Pancreas (tissue), 10 donors: ENCODE data around the gene DVL3. TPM values are rescaled to one million over a fixed set of nuclear protein-coding genes. Genes with fewer than 3 reads are reported as not detected.

Experiments used
- ATAC-seq, 4 donors: fragments of 200-7000 bp; cut with Tn5 transposase; one replicate each; pipeline versions ENCODE4 v1.8.0 to v1.9.1; 2020; ENCODE audit warnings: mild to moderate bottlenecking in 4 of 4, moderate library complexity in 4 of 4
- DNase-seq, 6 donors: peaks; one replicate each; pipeline ENCODE4 v3.0.0-alpha.2; 2020
- FAIRE-seq: peaks from 2 replicates; lab custom pipeline; 2012; peaks lifted over from hg19 to GRCh38; lab: Jason Lieb, UNC
- H3K27ac ChIP-seq, 4 donors: fragments of 200-600 bp; sonication (generic); 1 replicate in 3 of 4; 2 replicates in 1 of 4; pipeline versions ENCODE4 v1.5.0 to v1.8.0; 2020
- H3K27me3 ChIP-seq, 4 donors: fragments of 200-600 bp; one replicate each; pipeline ENCODE4 v1.8.0; 2021
- H3K36me3 ChIP-seq, 3 donors: fragments of 200-600 bp; sonication (generic) in 1 of 3; one replicate each; pipeline versions ENCODE4 v1.5.0 to v1.8.0; 2020 to 2021
- H3K4me1 ChIP-seq, 3 donors: fragments of 200-600 bp; one replicate each; pipeline ENCODE4 v1.8.0; 2021
- H3K4me3 ChIP-seq, 4 donors: fragments of 200-600 bp; sonication (generic) in 2 of 4; one replicate each; pipeline versions ENCODE4 v1.5.0 to v1.8.0; 2020 to 2021
- H3K9me3 ChIP-seq, 4 donors: fragments of 200-600 bp; one replicate each; pipeline ENCODE4 v1.8.0; 2021
- CTCF ChIP-seq, 4 donors: fragments of 200-600 bp; sonication (generic) in 3 of 4; IDR thresholded peaks; one replicate each; pipeline versions ENCODE4 v1.5.0 to v1.8.0; 2021; ENCODE audit warnings: antibody characterized with exemption in 4 of 4
- WGBS, 2 donors: extraction: QIAGEN DNeasy Blood & Tissue Kit; methylation state at CpG; one replicate each; pipeline ENCODE4 v1.1.7; 2013; 5-methylcytosine and 5-hydroxymethylcytosine counted together
- intact Hi-C, 3 donors: fragments of 100-400 bp; cut with DNase I; formaldehyde crosslinking; loops; one replicate each; pipeline versions ENCODE4 v1.11.1 to v1.14.2; 2022
- polyA plus RNA-seq, 2 donors: library from polyadenylated mRNA; stranded (reverse); fragments of 200-250 nt; gene quantifications; one replicate each; pipeline ENCODE4 v1.2.3, GENCODE V29; 2013
- total RNA-seq, 6 donors: library from RNA; stranded (reverse); fragmentation: NEBNext Ultra II Directional in 4 of 6; extraction: Animal tissue kit (Norgen Biotek cat#: 25700) in 4 of 6; gene quantifications; one replicate each; pipeline versions ENCODE4 v1.2.1 to v1.2.4, GENCODE V29; 2021 to 2023
- donor health status: healthy with polysubstance abuse.
- donor health status: DM: no; HTN: no; CAD: no; lungs with moderate emphysema.
- donor health status: DM: no; HTN: no; CAD: no.
- donor health status: control.
- donor health status: control.
- donor health status: Bipolar disorder and iron deficiency.
- donor health status: DM: yes; HTN: yes; CAD: no.
- donor health status: DM: no; HTN: no; CAD: no.
- donor health status: DM: no; HTN: no; CAD: no.
- donor health status: DM: yes; HTN: yes; CAD: no.

Gene DVL3
- total and polyA plus RNA-seq, 8 donors, result 31.0 to 53.8 (median 35.9) TPM

GRCh38 chr3:184211297-184211696, 56.1 kb downstream of the DVL3 start:
- intact Hi-C loops, result no loop called here
- no peak for TF ChIP-seq CTCF (IDR thresholded peaks at IDR 0.05)
- Histone ChIP-seq H3K4me1 (no peaks in the 10 kb centered on the region), H3K36me3 (no peaks in the 10 kb centered on the region), H3K9me3 (no peaks in the 10 kb centered on the region), H3K27me3 (no peaks in the 10 kb centered on the region), H3K4me3 (no peak overlapping the region), H3K27ac (no peak overlapping the region)
- FAIRE-seq (no peak), DNase-seq (no peak), ATAC-seq (no peak)
- 32 to 37% methylated on average over 5 of the region's 5 CpGs for WGBS, 2 donors

- intact Hi-C loops, result no loop called here
- Histone ChIP-seq H3K36me3 (no peaks in the 10 kb centered on the region), H3K9me3 (no peaks in the 10 kb centered on the region), H3K27me3 (no peaks in the 10 kb centered on the region), H3K4me3 (no peak overlapping the region), H3K4me1 (no peaks in the 10 kb centered on the region), H3K27ac (no peak overlapping the region)
- WGBS, 2 donors, result 72 to 80% methylated on average over 5 of the region's 5 CpGs
- DNase-seq (no peak), FAIRE-seq (no peak), ATAC-seq (no peak)
- no peak for TF ChIP-seq CTCF (IDR thresholded peaks at IDR 0.05)
Measured at GRCh38 chr3:184211718-184212117, 56.5 kb downstream of the DVL3 start.

DNA sequence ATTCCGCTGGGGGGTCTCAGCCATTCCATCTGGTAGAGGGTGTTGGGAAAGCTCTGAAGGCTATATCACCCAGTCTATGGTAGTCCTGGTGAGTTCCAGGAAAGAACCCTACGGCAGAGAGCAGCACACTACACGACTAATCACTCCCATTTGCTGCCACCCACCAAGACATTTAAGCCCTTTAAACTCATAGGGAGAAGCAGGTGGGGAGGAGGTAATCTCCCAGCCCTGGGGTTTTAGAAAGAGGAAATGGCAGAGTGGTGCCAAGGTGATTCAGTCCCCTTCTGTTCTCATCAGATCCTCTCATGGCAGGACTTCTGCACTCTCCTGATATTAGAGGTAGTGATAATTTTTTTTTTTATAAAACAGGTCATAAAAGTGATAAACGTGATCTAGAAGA, 63.6 kb downstream of the DVL3 start:
- Histone ChIP-seq H3K36me3 (no peaks in the 10 kb centered on the region), H3K27me3 (no peaks in the 10 kb centered on the region), H3K4me1 (no peaks in the 10 kb centered on the region), H3K27ac (no peak overlapping the region), H3K9me3 (no peaks in the 10 kb centered on the region), H3K4me3 (no peak overlapping the region)
- WGBS, 2 donors, result 59 to 60% methylated on average over 4 of the region's 4 CpGs
- intact Hi-C loops, result no loop called here
- no peak for ATAC-seq
- no peak for TF ChIP-seq CTCF (IDR thresholded peaks at IDR 0.05)
- no peak for FAIRE-seq
- no peak for DNase-seq

DNA sequence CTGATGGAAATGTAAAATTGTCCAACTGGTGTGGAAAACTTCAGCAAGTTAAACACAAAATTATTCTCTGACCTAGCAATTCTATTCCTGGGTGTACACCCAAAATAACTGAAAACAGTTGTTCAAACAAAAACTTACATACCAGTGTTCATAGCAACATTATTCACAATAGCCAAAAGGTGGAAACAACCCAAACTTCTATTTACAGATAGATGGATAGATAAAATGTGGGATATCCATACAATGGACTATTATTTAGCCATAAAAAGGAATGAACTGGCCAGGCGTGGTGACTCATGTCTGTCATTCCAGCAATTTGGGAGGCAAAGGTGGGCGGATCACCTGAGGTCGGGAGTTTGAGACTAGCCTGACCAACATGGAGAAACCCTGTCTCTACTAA, 67.3 kb downstream of the DVL3 start:
- FAIRE-seq, result no peak
- H3K27me3 ChIP-seq, result no peaks in the 10 kb centered on the region

More for the DNA sequence above, 67.3 kb downstream of the DVL3 start:
- intact Hi-C loops, result no loop called here
- H3K4me1 ChIP-seq, result no peaks in the 10 kb centered on the region
- ATAC-seq (no peak), DNase-seq (no peak)
- no peaks in the 10 kb centered on the region for H3K36me3 ChIP-seq
- no peak for TF ChIP-seq CTCF (IDR thresholded peaks at IDR 0.05)
- 58 to 68% methylated on average over 3 of the region's 3 CpGs for WGBS, 2 donors
- no peaks in the 10 kb centered on the region for H3K9me3 ChIP-seq
- H3K27ac ChIP-seq, result no peak overlapping the region
- H3K4me3 ChIP-seq, result no peak overlapping the region

Other genes with a start within 250 kb of the DVL3 start
- 10 to 100 TPM in 1 of 6 donors, 1 to 10 TPM in 5; 2.8 to 25.2 (median 7.1) TPM for gene ABCC5, start 137.5 kb upstream of the DVL3 start, total RNA-seq
- gene ABCC5, start 137.5 kb upstream of the DVL3 start, polyA plus RNA-seq, result 10 to 100 TPM; 12.9 to 25.9 TPM
- gene HTR3D, start 123.6 kb upstream of the DVL3 start, total RNA-seq, result not detected
- not detected for gene HTR3D, start 123.6 kb upstream of the DVL3 start, polyA plus RNA-seq
- not detected for gene HTR3C, start 102.3 kb upstream of the DVL3 start, total RNA-seq
- gene HTR3C, start 102.3 kb upstream of the DVL3 start, polyA plus RNA-seq, result under 1 TPM in 1 of 2 donors, not detected in 1; 0.09 TPM
- under 1 TPM in 1 of 6 donors, not detected in 5; 0.41 TPM for gene HTR3E, start 58.3 kb upstream of the DVL3 start, total RNA-seq
- not detected for gene HTR3E, start 58.3 kb upstream of the DVL3 start, polyA plus RNA-seq
- 10 to 100 TPM; 12.4 to 23.6 (median 17.1) TPM for gene EIF2B5, start 20.0 kb upstream of the DVL3 start, total RNA-seq
- gene EIF2B5, start 20.0 kb upstream of the DVL3 start, polyA plus RNA-seq, result 10 to 100 TPM; 32.1 to 53.3 TPM
- 100 to 1,000 TPM in 1 of 6 donors, 10 to 100 TPM in 5; 67.8 to 136 (median 81.8) TPM for gene AP2M1, start 19.5 kb downstream of the DVL3 start, total RNA-seq
- gene AP2M1, start 19.5 kb downstream of the DVL3 start, polyA plus RNA-seq, result 100 to 1,000 TPM in 1 of 2 donors, 10 to 100 TPM in 1; 69.3 to 113 TPM
- gene ABCF3, start 30.8 kb downstream of the DVL3 start, total RNA-seq, result 10 to 100 TPM; 31.7 to 49.4 (median 37.7) TPM
- 10 to 100 TPM; 79.7 to 92.1 TPM for gene ABCF3, start 30.8 kb downstream of the DVL3 start, polyA plus RNA-seq
- gene VWA5B2, start 74.2 kb downstream of the DVL3 start, total RNA-seq, result 1 to 10 TPM; 1.2 to 7.9 (median 4.5) TPM
- gene VWA5B2, start 74.2 kb downstream of the DVL3 start, polyA plus RNA-seq, result 100 to 1,000 TPM in 1 of 2 donors, 10 to 100 TPM in 1; 30.3 to 105 TPM
- 10 to 100 TPM; 14.1 to 25.7 (median 21.7) TPM for gene ALG3, start 93.6 kb downstream of the DVL3 start, total RNA-seq
- 10 to 100 TPM; 26.2 to 26.5 TPM for gene ALG3, start 93.6 kb downstream of the DVL3 start, polyA plus RNA-seq
- gene EEF1AKMT4, start 94.3 kb downstream of the DVL3 start, total RNA-seq, result 1 to 10 TPM; 1.9 to 5.3 (median 3.1) TPM
- gene EEF1AKMT4, start 94.3 kb downstream of the DVL3 start, polyA plus RNA-seq, result 1 to 10 TPM; 1.8 to 3.1 TPM
- 10 to 100 TPM in 5 of 6 donors, 1 to 10 TPM in 1; 7.5 to 33.7 (median 19.4) TPM for gene CAMK2N2, start 106.2 kb downstream of the DVL3 start, total RNA-seq
- 10 to 100 TPM; 13.8 to 14.8 TPM for gene CAMK2N2, start 106.2 kb downstream of the DVL3 start, polyA plus RNA-seq
- 10 to 100 TPM in 1 of 6 donors, 1 to 10 TPM in 5; 6.3 to 12.1 (median 8.8) TPM for gene ECE2, start 120.6 kb downstream of the DVL3 start, total RNA-seq
- gene ECE2, start 120.6 kb downstream of the DVL3 start, polyA plus RNA-seq, result 10 to 100 TPM in 1 of 2 donors, 1 to 10 TPM in 1; 7.7 to 25.4 TPM
- 10 to 100 TPM; 38.4 to 89.6 (median 54.1) TPM for gene PSMD2, start 143.9 kb downstream of the DVL3 start, total RNA-seq
- 10 to 100 TPM; 39.1 to 78.7 TPM for gene PSMD2, start 143.9 kb downstream of the DVL3 start, polyA plus RNA-seq
- 100 to 1,000 TPM; 118 to 207 (median 178) TPM for gene EIF4G1, start 159.2 kb downstream of the DVL3 start, total RNA-seq
- gene EIF4G1, start 159.2 kb downstream of the DVL3 start, polyA plus RNA-seq, result 100 to 1,000 TPM; 159 to 163 TPM
- gene FAM131A, start 182.2 kb downstream of the DVL3 start, total RNA-seq, result 1 to 10 TPM; 4.0 to 7.9 (median 6.4) TPM
- 10 to 100 TPM; 12.7 to 22.5 TPM for gene FAM131A, start 182.2 kb downstream of the DVL3 start, polyA plus RNA-seq
- 1 to 10 TPM; 4.9 to 9.2 (median 6.2) TPM for gene CLCN2, start 206.2 kb downstream of the DVL3 start, total RNA-seq
- gene CLCN2, start 206.2 kb downstream of the DVL3 start, polyA plus RNA-seq, result 10 to 100 TPM; 22.2 to 25.5 TPM
- 10 to 100 TPM; 19.7 to 38.2 (median 25.7) TPM for gene POLR2H, start 206.3 kb downstream of the DVL3 start, total RNA-seq
- gene POLR2H, start 206.3 kb downstream of the DVL3 start, polyA plus RNA-seq, result 100 to 1,000 TPM in 1 of 2 donors, 10 to 100 TPM in 1; 98.0 to 116 TPM
- under 1 TPM in 5 of 6 donors, not detected in 1; 0.28 to 0.72 (median 0.54) TPM for gene THPO, start 222.8 kb downstream of the DVL3 start, total RNA-seq
- 1 to 10 TPM in 1 of 2 donors, under 1 TPM in 1; 0.40 to 1.3 TPM for gene THPO, start 222.8 kb downstream of the DVL3 start, polyA plus RNA-seq
- gene CHRD, start 224.7 kb downstream of the DVL3 start, total RNA-seq, result 10 to 100 TPM; 11.0 to 31.4 (median 17.3) TPM
- 10 to 100 TPM; 23.3 to 96.7 TPM for gene CHRD, start 224.7 kb downstream of the DVL3 start, polyA plus RNA-seq